Gastroesophageal sphincter (tissue), 3 donors: ENCODE data around the gene BHLHE40.

Experiments used
- POLR2A ChIP-seq, 2 donors: fragments of 450-650 bp; IDR thresholded peaks; one replicate each; pipeline ENCODE4 v1.6.1; 2017; ENCODE audit warnings: antibody characterized with exemption in 2 of 2, mild to moderate bottlenecking in 2 of 2, moderate library complexity in 1 of 2
- TF ChIP-seq, protein P1 (sequence below), 4 experiments: fragments of 200-600 bp in 2 of 4; fragments of 450-650 bp in 2 of 4; sonication (generic) in 1 of 4; IDR thresholded peaks; one replicate each; pipeline ENCODE4 v1.5.1; 2017 to 2019; ENCODE audit warnings: antibody characterized with exemption in 4 of 4, mild to moderate bottlenecking in 2 of 4, moderate library complexity in 2 of 4

DNA sequence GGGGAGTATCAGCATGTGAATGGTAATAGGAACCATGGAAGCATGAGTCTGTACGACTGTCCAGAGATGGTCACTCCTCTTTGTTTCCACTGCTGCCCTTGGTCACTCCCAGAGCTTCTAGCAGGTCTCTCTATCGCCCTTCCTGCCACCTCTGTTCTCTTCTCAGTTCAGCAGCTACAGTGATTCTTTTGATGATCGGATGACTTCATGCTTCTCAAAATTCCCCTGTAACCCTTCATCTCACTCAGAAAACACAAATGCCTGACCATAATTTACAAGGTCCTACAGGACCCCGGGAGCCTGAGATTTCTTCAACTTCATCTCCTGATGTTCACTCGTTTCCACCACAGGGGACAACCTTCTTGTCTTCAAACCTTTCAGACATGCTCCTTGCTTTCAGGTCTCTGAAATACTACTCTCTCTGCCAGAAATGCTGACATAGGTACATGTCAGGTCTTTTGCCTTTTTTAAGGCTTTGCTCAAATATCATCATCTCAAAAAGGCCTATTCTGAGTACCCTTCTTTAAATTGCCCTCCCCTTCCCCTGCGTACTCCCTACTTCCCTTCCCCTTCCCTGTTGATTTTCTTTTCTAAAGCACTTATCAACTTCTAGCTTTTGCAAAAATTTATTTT is 42.1 kb upstream of the BHLHE40 start:
- TF ChIP-seq, protein P1, sequence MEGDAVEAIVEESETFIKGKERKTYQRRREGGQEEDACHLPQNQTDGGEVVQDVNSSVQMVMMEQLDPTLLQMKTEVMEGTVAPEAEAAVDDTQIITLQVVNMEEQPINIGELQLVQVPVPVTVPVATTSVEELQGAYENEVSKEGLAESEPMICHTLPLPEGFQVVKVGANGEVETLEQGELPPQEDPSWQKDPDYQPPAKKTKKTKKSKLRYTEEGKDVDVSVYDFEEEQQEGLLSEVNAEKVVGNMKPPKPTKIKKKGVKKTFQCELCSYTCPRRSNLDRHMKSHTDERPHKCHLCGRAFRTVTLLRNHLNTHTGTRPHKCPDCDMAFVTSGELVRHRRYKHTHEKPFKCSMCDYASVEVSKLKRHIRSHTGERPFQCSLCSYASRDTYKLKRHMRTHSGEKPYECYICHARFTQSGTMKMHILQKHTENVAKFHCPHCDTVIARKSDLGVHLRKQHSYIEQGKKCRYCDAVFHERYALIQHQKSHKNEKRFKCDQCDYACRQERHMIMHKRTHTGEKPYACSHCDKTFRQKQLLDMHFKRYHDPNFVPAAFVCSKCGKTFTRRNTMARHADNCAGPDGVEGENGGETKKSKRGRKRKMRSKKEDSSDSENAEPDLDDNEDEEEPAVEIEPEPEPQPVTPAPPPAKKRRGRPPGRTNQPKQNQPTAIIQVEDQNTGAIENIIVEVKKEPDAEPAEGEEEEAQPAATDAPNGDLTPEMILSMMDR (IDR thresholded peaks at IDR 0.05): no peak
- TF ChIP-seq POLR2A (IDR thresholded peaks at IDR 0.05): no peak
